Neuronal stem cell (in vitro differentiated cells): Measurements from ENCODE around the gene TVP23C.

ENCODE experiments used
- DNase-seq: peaks from one replicate; pipeline ENCODE4 v3.0.0-alpha.2; 2013; ENCODE audit warnings: low spot score
- H2AFZ ChIP-seq: one replicate; pipeline ENCODE4 v1.6.1; 2013; ENCODE audit warnings: mild to moderate bottlenecking, low read length, inconsistent platforms
- H2AK5ac ChIP-seq: 2 replicates; pipeline ENCODE4 v1.6.1; 2013; ENCODE audit warnings: low read depth, mild to moderate bottlenecking, inconsistent platforms, low read length, moderate library complexity, mixed read lengths
- H2BK120ac ChIP-seq: 2 replicates; pipeline ENCODE4 v1.6.1; 2013; ENCODE audit warnings: low read depth, mild to moderate bottlenecking, inconsistent platforms, low read length, moderate library complexity, mixed read lengths
- H2BK12ac ChIP-seq: one replicate; pipeline ENCODE4 v1.6.1; 2013; ENCODE audit warnings: low read length, inconsistent platforms
- H2BK15ac ChIP-seq: 2 replicates; pipeline ENCODE4 v1.6.1; 2013; ENCODE audit warnings: mild to moderate bottlenecking, low read length, inconsistent platforms, mixed read lengths
- H2BK5ac ChIP-seq: one replicate; pipeline ENCODE4 v1.6.1; 2013; ENCODE audit warnings: inconsistent platforms, mild to moderate bottlenecking, low read length, moderate library complexity
- H3K14ac ChIP-seq: one replicate; pipeline ENCODE4 v1.6.1; 2013; ENCODE audit warnings: low read length, inconsistent platforms
- H3K18ac ChIP-seq: 2 replicates; pipeline ENCODE4 v1.6.1; 2013; ENCODE audit warnings: low read length, inconsistent platforms
- H3K23ac ChIP-seq: 2 replicates; pipeline ENCODE4 v1.6.1; 2013; ENCODE audit warnings: low read depth, mild to moderate bottlenecking, mixed read lengths, low read length, inconsistent platforms; ENCODE audit not compliant: poor library complexity
- H3K27ac ChIP-seq: replicated peaks from 3 replicates; pipeline ENCODE4 v1.5.1; 2013; ENCODE audit warnings: low read length, inconsistent platforms
- H3K27me3 ChIP-seq, 3 experiments: 2 replicates each; pipeline ENCODE4 v1.6.1; 2013; ENCODE audit warnings: low read length in 3 of 3, mild to moderate bottlenecking in 2 of 3, inconsistent platforms in 1 of 3, low read depth in 1 of 3, mixed read lengths in 1 of 3, moderate library complexity in 1 of 3; ENCODE audit not compliant: control insufficient read depth in 3 of 3, insufficient read depth in 3 of 3
- H3K36me3 ChIP-seq, 2 donors: replicated peaks in 1 of 2; 2 replicates each; pipeline ENCODE4 v1.6.1; 2013; ENCODE audit warnings: low read length in 2 of 2; ENCODE audit not compliant: control insufficient read depth in 2 of 2, insufficient read depth in 2 of 2
- H3K4ac ChIP-seq: 2 replicates; pipeline ENCODE4 v1.6.1; 2013; ENCODE audit warnings: inconsistent platforms, mild to moderate bottlenecking, low read length, moderate library complexity
- H3K4me1 ChIP-seq, 2 donors: 1 replicate in 1 of 2; 2 replicates in 1 of 2; pipeline ENCODE4 v1.6.1; 2013; ENCODE audit warnings: low read length in 2 of 2, low read depth in 1 of 2; ENCODE audit not compliant: control insufficient read depth in 2 of 2, insufficient read depth in 1 of 2
- H3K4me2 ChIP-seq: one replicate; pipeline ENCODE4 v1.6.1; 2013; ENCODE audit warnings: mild to moderate bottlenecking, low read length, inconsistent platforms; ENCODE audit not compliant: insufficient read depth, poor library complexity, severe bottlenecking
- H3K4me3 ChIP-seq, 2 donors: 2 replicates each; pipeline ENCODE4 v1.5.1; 2013; ENCODE audit warnings: low read length in 2 of 2, mild to moderate bottlenecking in 2 of 2, inconsistent platforms in 1 of 2, moderate library complexity in 1 of 2
- H3K79me1 ChIP-seq: one replicate; pipeline ENCODE4 v1.6.1; 2013; ENCODE audit warnings: low read depth, mild to moderate bottlenecking, inconsistent platforms, low read length, moderate library complexity
- H3K9ac ChIP-seq: one replicate; pipeline ENCODE4 v1.6.1; 2013; ENCODE audit warnings: mild to moderate bottlenecking, low read depth, low read length, inconsistent platforms; ENCODE audit not compliant: poor library complexity
- H3K9me3 ChIP-seq, 2 donors: replicated peaks in 1 of 2; 2 replicates each; pipeline versions ENCODE3 to v1.6.1; 2013; ENCODE audit warnings: low read length in 2 of 2, mild to moderate bottlenecking in 2 of 2, inconsistent platforms in 1 of 2, low read depth in 1 of 2, mixed read lengths in 1 of 2, moderate library complexity in 1 of 2; ENCODE audit not compliant: control insufficient read depth in 2 of 2, insufficient read depth in 1 of 2
- H4K8ac ChIP-seq: one replicate; pipeline ENCODE4 v1.6.1; 2013; ENCODE audit warnings: low read depth, mild to moderate bottlenecking, inconsistent platforms, low read length, moderate library complexity
- H4K91ac ChIP-seq: one replicate; pipeline ENCODE4 v1.6.1; 2013; ENCODE audit warnings: low read length, low read depth, mild to moderate bottlenecking, inconsistent platforms; ENCODE audit not compliant: poor library complexity
- WGBS, 2 donors: extraction: QIAGEN DNeasy Blood & Tissue Kit; methylation state at CpG; one replicate each; pipeline ENCODE4 v1.1.7; 2013; ENCODE audit warnings: missing lambda C conversion rate in 2 of 2, mixed read lengths in 1 of 2; ENCODE audit not compliant: insufficient read length in 2 of 2, insufficient replicate concordance in 1 of 2; ENCODE audit errors: extremely low coverage in 2 of 2; 5-methylcytosine and 5-hydroxymethylcytosine counted together

Gene TVP23C

GRCh38 chr17:15478845-15479244 is 84.4 kb downstream of the TVP23C start:
- Histone ChIP-seq H3K14ac (no peak overlapping the region), H2BK15ac (no peak overlapping the region), H3K4me3 (no peak overlapping the region), H3K4ac (no peak overlapping the region), H3K27ac (no peak overlapping the region), H4K8ac (no peak overlapping the region), H2BK120ac (no peak overlapping the region), H2BK12ac (no peak overlapping the region), H2BK5ac (no peak overlapping the region), H3K23ac (no peak overlapping the region), H3K79me1 (no peaks in the 10 kb centered on the region), H3K9me3 (peaks cover 0 to 1% of the 10 kb centered on the region in 2 donors), H2AK5ac (no peak overlapping the region), H3K36me3 (peaks cover 2 to 7% of the 10 kb centered on the region in 2 donors), H3K27me3 (no peaks in the 10 kb centered on the region), H3K18ac (no peak overlapping the region), H4K91ac (no peak overlapping the region), H3K9ac (no peak overlapping the region), H3K4me2 (no peak overlapping the region), H2AFZ (no peak overlapping the region), H3K4me1 (peaks cover 0 to 2% of the 10 kb centered on the region in 2 donors)
- DNase-seq, result no peak
- WGBS, 2 donors, result no CpG with 5 or more reads among the region's 5 CpGs

DNA sequence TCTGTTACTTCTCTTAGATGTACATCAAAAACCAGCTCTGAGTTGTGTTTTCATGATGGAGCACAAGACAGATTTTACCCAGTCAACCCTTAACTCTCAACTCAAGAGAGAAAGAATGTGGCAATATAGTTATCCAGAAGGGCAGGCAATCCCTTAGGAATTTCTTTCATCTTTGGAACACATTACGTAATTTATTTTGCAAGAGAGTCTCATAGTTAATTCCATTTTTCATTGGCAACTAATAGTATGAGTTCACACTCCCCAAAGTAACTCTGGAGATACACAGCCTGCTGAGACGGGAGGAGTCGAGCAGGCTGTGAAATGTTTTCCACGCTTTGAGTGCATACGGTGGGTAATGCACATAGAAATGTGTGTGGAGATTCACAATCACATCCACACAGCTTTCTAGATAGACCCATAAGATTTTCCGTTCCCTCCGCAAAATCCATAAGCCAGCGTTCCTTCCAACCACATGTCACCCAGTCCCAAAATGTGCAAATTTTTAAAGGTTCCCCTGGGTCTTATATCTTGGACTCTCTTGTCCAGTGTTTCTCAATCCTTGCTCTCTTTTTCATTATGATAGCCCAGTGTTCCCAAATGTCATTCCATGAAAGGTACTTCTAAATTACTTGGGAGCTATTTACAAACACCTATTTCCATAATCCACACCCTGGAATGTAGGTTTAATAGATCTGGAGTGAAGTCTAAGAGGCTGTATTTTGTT is 87.5 kb downstream of the TVP23C start:
- Histone ChIP-seq H3K4ac (no peak overlapping the region), H3K27me3 (no peaks in the 10 kb centered on the region), H2AFZ (no peak overlapping the region), H3K23ac (no peak overlapping the region), H3K4me2 (no peak overlapping the region), H3K4me1 (peaks cover 0 to 2% of the 10 kb centered on the region in 2 donors), H3K36me3 (no peaks in the 10 kb centered on the region), H2BK15ac (no peak overlapping the region), H2AK5ac (no peak overlapping the region), H3K18ac (no peak overlapping the region), H3K79me1 (no peaks in the 10 kb centered on the region), H4K91ac (no peak overlapping the region), H2BK120ac (no peak overlapping the region), H2BK12ac (no peak overlapping the region), H3K14ac (no peak overlapping the region), H3K9me3 (peaks cover 0 to 1% of the 10 kb centered on the region in 2 donors), H2BK5ac (no peak overlapping the region), H3K9ac (no peak overlapping the region), H3K4me3 (no peak overlapping the region), H4K8ac (no peak overlapping the region), H3K27ac (no peak overlapping the region)
- DNase-seq, result no peak
- WGBS, 2 donors, result no CpG with 5 or more reads among the region's 8 CpGs

DNA sequence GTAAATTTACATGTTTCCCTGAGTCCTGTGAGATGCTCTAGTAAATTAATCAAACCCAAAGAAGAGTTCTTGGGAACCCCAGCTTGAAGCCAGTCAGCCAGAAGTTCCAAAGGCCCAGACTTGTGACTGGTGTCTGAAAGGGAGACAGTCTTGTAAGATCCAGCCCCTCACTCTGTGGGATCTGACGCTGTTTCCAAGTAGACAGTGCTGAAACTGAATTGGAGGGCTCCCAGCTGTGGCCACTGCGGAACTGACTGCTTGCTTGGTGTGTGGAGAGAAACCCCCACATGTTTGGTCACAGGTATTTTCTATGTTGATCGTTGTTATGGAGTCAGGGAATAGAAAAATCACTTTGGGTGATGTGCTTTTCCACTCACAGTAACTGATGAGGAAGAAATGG is 90.4 kb downstream of the TVP23C start:
- H3K4me1 ChIP-seq, result no peaks in the 10 kb centered on the region
- DNase-seq, result no peak
- WGBS, 2 donors, result no CpG with 5 or more reads among the region's 3 CpGs

GRCh38 chr17:15470536-15470935 is 92.7 kb downstream of the TVP23C start:
- Histone ChIP-seq H2BK12ac (no peak overlapping the region), H2BK5ac (no peak overlapping the region), H3K4me1 (no peaks in the 10 kb centered on the region), H2AFZ (no peak overlapping the region), H3K27ac (no peak overlapping the region), H3K14ac (no peak overlapping the region), H4K91ac (no peak overlapping the region), H3K9ac (no peak overlapping the region), H2BK15ac (no peak overlapping the region), H3K18ac (no peak overlapping the region), H4K8ac (no peak overlapping the region), H3K9me3 (peaks cover 0 to under 1% of the 10 kb centered on the region in 2 donors), H3K79me1 (no peaks in the 10 kb centered on the region), H3K36me3 (no peaks in the 10 kb centered on the region), H2AK5ac (no peak overlapping the region), H3K27me3 (no peaks in the 10 kb centered on the region), H3K4me2 (no peak overlapping the region), H3K23ac (no peak overlapping the region), H2BK120ac (no peak overlapping the region), H3K4ac (no peak overlapping the region), H3K4me3 (no peak overlapping the region)
- no peak for DNase-seq
- WGBS, 2 donors, result no CpG with 5 or more reads among the region's 7 CpGs

More for the DNA sequence above, 90.4 kb downstream of the TVP23C start:
- H3K18ac ChIP-seq, result no peak overlapping the region
- H2AK5ac ChIP-seq, result no peak overlapping the region
- no peak overlapping the region for H2BK15ac ChIP-seq
- no peak overlapping the region for H4K91ac ChIP-seq
- no peaks in the 10 kb centered on the region for H3K79me1 ChIP-seq
- no peak overlapping the region for H3K27ac ChIP-seq
- H3K4ac ChIP-seq, result no peak overlapping the region
- H3K23ac ChIP-seq, result no peak overlapping the region
- no peak overlapping the region for H3K4me3 ChIP-seq
- H3K14ac ChIP-seq, result no peak overlapping the region
- no peak overlapping the region for H2BK5ac ChIP-seq
- no peak overlapping the region for H3K4me2 ChIP-seq
- no peaks in the 10 kb centered on the region for H3K27me3 ChIP-seq
- no peak overlapping the region for H2BK12ac ChIP-seq
- H3K36me3 ChIP-seq, result no peaks in the 10 kb centered on the region
- H2AFZ ChIP-seq, result no peak overlapping the region
- H3K9me3 ChIP-seq, result no peaks in the 10 kb centered on the region
- no peak overlapping the region for H4K8ac ChIP-seq
- no peak overlapping the region for H3K9ac ChIP-seq
- no peak overlapping the region for H2BK120ac ChIP-seq
